Thoracic aorta endothelial cell (primary cell): ENCODE results near the gene COA7. TPM values are rescaled to one million over a fixed set of nuclear protein-coding genes. Genes with fewer than 3 reads are reported as not detected.

Source experiments
- small RNA-seq: library from RNA; depleted of rRNA; stranded (forward); fragments of <200 nt; gene quantifications from one replicate; pipeline ENCODE3, GENCODE V24; 2012
- total RNA-seq: library from RNA; depleted of rRNA; stranded (reverse); fragments of >200 nt; gene quantifications from 2 replicates; pipeline ENCODE4 v1.2.3, GENCODE V29; 2012

COA7 gene
- 20.5 and 22.8 TPM in 2 replicates for total RNA-seq

GRCh38 chr1:52697795-52698674 is at the start of gene COA7:
Gene COA7 (minus strand): TSS chr1:52698347. CDS start chr1:52698326, 21 bp downstream.

GRCh38 chr1:52726265-52727113 is 28.3 kb upstream of the COA7 start, which contains the start of gene ZYG11B:
Gene ZYG11B (plus strand): TSS chr1:52726453. CDS start chr1:52726654, 201 bp downstream.

Small RNAs within 50 kb of the gene (small RNA-seq; reads per million reads assigned to genes)
- not detected for gene RN7SL62P

Other genes with a start within 250 kb of the COA7 start
- 46.7 and 47.1 TPM in 2 replicates for gene TUT4, start 145.3 kb downstream of the COA7 start, total RNA-seq
- gene GPX7, start 96.0 kb downstream of the COA7 start, total RNA-seq = 7.3 and 13.4 TPM in 2 replicates
- gene SHISAL2A, start 65.2 kb downstream of the COA7 start, total RNA-seq = not detected in 2 replicates
- gene ZYG11B, start 28.1 kb upstream of the COA7 start, total RNA-seq = 43.6 and 54.8 TPM in 2 replicates
- gene ZYG11A, start 144.4 kb upstream of the COA7 start, total RNA-seq = 1.1 and 1.2 TPM in 2 replicates
- gene ECHDC2, start 223.4 kb upstream of the COA7 start, total RNA-seq = 11.4 and 22.8 TPM in 2 replicates
- gene SCP2, start 228.9 kb upstream of the COA7 start, total RNA-seq = 149 and 165 TPM in 2 replicates